ELR (cell line): ENCODE results near the gene RTEL1.
"Not testable (repeated sequence)": the region's sequence is repeated elsewhere in the genome, so short reads cannot be mapped to it uniquely, and the experiment has no call there.

Experiments
- DNase-seq: peaks from one replicate; pipeline ENCODE4 v3.0.0-alpha.2; 2015; ENCODE audit warnings: low read depth

RTEL1 gene

DNA sequence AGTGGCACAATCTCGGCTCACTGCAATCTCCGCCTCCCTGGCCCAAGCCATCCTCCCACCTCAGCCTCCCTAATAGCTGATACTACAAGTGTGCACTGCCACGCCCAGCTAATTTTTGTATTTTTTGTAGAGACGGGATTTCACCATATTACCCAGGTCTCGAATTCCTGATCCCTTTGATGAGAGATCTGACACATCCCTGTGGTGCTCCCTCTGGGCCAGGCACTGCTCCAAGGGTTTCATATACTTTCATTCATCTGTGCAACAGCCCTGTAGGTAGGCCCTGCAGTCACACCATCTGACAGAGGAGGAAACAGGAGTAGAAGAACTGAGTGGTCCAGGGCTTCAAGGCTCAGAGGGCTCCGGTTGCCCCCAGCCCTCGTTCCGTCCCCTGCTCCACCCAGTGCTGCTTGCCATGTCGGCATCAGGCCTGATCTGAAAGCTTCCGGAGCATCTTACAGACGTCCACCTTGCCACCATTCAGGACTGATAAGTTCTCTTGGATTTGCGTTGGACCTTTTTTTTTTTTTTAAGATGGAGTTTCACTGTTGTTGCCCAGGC, 53.1 kb downstream of the RTEL1 start:
- no peak for DNase-seq

DNA sequence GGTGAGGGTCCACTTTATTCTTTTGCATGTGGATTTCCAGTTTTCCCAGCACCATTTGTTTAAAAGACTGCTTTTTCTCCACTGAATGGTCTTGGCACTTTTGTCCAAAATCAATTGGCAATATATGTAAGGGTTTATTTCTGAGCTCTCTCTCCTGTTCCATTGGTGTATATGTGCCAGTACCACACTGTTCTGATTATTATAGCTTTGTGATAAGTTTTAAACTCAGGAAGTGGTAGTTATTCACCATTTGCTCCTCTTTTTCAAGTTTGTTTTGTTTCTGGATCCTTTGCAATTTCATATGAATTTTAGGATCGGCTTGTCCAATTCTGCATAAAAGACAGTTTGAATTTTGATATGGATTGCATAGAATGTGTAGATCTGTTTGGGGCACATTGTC, 54.1 kb downstream of the RTEL1 start:
- DNase-seq: no peak

DNA sequence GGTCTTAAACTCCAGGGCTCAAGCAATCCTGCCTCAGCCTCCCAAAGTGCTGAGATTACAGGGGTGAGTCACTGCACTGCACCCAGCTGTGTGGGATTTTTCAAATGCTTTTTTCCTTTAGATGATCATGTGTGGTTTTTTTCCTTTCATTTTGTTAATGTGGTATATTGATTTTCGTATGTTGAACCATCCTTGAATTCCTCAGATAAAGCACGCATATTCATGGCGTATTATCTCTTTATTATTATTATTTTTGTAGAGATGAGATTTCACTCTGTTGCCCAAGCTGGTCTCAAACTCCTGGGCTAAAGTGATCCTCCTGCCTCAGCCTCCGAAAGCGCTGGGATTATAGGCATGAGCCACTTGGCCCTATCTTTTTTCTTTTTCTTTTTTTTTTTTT, 56.7 kb downstream of the RTEL1 start:
- no peak for DNase-seq

DNA sequence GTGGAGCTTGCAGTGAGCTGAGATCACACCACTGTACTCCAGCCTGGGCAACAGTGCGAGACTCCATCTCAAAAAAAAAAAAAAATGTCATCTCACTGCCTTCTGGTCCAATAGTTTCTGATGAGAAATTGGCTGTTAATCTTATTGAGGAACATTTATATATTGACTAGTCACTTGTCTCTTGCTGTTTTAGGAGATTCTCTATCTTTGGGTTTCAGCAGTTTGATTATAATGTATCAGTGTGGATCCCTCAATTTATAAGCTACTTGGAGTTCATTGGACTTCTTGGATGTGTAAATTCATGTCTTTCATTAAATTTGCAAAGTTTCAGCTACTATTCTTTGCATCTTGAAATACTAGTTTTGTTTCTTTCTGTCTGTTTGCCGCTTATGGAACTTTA, 60.9 kb downstream of the RTEL1 start:
- no peak for DNase-seq

DNA sequence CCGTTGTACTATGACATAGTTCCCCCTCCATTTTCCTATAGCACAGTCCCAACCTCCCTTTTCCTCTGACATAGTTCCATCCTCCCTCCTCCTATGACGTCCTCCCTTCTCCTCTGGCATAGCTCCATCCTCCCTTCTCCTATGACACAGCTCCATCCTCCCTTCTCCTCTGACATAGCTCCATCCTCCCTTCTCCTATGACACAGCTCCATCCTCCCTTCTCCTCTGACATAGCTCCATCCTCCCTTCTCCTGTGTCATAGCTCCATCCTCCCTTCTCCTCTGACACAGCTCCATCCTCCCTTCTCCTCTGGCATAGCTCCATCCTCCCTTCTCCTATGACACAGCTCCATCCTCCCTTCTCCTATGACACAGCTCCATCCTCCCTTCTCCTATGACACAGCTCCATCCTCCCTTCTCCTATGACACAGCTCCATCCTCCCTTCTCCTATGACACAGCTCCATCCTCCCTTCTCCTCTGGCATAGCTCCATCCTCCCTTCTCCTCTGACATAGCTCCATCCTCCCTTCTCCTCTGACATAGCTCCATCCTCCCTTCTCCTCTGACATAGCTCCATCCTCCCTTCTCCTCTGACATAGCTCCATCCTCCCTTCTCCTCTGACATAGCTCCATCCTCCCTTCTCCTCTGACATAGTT, 65.0 kb downstream of the RTEL1 start:
- not testable (repeated sequence) for DNase-seq

DNA sequence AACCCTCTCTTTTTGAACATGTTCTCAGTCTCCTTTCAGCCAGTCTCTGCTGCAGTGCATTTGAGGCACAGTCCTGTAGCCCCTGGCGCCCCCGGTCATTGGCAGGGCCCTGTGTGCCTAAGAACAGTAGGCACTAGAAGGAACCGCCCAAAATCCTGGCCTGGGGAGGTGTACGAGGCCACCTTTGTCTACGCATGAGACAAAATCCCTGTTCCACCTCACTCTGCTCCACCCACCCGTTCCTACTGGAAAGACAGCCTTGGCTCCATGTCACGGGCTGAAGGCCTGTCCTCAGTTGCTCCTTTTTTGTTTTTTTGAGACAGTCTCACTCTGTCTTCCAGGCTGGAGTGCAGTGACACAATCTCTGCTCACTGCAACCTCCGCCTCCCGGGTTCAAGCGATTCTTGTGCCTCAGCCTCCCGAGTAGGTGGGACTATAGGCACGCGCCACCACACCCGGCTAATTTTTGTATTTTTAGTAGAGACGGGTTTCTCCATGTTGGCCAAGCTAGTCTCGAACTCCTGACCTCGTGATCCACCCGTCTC, 72.1 kb downstream of the RTEL1 start:
- not testable (repeated sequence) for DNase-seq

DNA sequence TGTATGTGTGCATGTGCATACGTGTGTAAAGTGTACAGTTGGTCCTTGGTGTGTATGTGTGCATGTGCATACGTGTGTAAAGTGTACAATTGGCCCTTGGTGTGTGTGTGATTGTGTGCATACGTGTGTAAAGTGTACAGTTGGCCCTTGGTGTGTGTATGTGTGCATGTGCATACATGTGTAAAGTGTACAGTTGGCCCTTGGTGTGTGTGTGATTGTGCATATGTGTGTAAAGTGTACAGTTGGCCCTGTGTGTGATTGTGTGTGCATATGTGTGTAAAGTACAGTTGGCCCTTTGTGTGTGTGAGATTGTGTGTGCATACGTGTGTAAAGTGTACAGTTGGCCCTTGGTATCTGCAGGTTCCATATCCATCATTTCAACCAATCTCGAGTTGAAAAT, 73.3 kb downstream of the RTEL1 start:
- no peak for DNase-seq

DNA sequence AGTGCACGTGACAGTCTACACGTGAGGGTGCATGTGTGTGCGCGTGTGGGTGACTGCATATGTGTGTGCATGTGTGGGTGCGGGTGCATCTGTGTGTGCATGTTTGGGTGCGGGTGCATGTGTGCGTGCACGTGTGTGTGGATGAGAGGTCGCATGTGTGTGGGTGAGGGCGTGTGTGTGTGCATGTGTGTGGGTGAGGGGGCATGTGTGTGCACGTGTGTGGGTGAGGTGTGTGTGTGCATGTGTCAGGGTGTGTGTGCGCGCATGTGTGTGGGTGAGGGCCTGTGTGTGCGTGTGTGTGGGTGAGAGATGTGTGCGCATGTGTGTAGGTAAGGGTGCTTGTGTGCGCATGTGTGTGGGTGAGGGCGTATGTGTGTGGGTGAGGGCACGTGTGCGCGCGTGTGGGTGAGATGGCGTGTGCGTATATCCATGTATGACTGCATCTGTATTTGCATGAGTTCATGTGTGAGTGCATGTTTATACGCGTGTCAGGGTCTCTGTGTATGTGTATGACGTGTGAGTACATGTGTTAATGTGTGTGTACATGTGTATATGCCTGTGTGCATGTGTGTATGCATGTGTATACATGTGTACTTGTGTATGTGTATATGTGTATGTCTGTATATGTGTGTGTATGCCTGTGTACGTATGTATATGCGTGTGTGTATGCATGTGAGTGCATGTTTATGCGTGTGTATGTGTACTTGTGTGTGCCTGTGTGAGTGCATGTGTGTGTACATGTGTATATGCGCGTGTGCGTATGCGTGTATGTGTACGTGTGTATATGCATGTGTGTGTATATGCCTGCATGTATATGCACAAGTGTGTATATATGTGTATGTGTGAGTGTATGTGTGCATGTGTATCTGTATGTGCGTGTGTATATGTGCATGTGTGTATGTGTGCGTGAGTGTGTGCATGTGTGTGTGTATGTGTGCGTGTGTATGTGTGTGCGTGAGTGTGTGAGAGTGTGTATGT, 74.3 kb downstream of the RTEL1 start:
- no peak for DNase-seq

DNA sequence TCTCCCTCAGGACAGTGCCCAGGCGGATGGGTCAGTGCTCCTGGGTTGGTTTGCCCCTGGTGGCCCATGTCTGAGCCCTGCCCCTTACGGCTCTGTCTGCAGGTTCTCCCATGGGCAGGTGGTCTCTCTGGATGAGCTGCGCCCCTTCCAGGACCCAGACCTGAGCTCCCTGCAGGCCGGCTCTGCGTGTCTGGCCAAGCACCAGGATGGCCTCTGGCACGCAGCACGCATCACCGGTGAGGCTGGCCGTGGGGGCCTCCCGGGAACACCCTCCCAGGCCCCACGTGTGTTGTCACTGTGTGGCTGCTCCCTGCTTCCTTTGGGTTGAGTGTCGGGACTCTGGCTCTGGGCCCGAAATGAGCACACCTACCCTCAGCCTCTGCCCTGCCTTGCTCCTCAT, 75.0 kb downstream of the RTEL1 start:
- no peak for DNase-seq

DNA sequence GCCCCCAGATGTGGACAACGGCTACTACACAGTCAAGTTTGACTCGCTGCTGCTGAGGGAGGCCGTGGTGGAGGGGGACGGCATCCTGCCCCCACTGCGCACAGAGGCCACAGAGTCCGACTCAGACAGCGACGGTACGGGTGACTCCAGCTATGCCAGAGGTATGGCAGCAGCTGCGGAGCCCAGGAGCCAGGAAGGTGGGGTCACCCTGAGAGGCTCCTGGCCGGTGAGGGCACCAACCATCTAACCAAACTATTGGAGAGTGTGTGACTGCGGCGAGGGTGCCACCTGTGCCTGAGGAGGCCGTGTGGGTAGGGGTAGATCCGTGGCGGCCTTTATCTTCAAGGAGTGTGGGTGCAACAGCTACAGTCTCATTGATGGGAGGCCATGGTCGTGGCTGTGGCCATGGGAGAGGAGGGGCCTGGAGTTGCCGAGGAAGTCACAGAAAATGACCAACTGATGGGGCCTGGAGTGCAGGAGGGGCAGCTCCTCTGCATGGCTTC, 75.5 kb downstream of the RTEL1 start:
- no peak for DNase-seq

DNA sequence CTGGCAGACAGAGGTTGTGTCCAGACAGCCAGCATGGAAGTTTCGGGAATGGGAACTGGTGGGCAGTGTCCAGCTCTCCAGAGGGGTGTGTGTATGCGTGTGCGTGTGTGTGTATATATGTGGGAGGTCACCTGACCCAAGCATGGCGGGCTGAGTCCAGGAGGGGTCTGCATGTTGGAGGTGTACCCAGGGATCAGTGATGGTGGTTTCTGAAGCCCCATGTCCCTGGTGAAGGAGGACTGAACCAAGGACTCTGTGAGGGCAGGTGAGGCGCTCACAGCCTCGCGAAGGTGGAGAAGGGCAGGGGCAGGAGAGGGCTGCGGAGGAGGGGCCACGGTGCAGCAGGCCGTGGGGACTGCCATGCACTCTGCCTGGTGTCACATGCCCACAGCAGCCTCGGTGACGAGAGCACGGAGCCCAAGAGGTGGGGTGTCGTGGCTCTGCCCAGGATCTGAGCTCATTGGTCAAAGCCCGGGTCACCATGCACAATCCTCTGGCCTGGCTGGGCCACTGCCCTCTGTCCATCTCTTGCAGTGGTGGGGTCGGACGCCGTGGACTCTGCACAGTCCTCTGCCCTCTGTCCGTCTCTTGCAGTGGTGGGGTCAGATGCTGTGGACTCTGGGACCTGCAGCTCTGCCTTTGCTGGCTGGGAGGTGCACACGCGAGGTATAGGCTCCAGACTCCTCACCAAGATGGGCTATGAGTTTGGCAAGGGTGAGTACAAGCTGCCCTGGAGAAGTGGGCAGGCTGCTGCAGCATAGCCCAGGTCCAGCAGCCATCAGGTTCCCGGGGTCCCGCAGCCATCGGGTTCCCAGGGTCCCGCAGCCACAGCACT, 76.2 kb downstream of the RTEL1 start:
- no peak for DNase-seq

DNA sequence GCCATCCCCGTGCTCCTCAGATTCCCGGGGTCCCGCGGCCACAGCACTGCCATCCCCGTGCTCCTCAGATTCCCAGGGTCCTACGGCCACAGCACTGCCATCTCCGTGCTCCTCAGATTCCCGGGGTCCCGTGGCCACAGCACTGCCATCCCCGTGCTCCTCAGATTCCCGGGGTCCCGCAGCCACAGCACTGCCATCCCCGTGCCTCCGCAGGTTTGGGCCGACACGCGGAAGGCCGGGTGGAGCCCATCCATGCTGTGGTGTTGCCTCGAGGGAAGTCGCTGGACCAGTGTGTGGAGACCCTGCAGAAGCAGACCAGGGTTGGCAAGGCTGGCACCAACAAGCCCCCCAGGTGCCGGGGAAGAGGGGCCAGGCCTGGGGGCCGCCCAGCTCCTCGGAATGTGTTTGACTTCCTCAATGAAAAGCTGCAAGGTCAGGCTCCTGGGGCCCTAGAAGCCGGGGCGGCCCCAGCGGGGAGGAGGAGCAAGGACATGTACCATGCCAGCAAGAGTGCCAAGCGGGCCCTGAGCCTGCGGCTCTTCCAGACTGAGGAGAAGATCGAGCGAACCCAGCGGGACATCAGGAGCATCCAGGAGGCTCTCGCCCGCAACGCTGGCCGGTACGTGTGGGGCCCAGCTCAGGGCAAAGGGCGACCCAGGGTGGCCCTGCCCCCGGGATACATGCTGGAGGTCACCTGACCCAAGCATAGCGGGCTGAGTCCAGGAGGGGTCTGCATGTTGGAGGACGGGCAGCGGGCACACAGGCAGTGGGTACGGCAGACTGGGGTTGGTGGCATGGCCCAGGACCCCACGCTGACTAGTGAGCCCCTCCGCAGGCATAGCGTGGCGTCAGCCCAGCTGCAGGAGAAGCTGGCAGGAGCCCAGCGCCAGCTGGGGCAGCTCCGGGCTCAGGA, 77.1 kb downstream of the RTEL1 start:
- no peak for DNase-seq

DNA sequence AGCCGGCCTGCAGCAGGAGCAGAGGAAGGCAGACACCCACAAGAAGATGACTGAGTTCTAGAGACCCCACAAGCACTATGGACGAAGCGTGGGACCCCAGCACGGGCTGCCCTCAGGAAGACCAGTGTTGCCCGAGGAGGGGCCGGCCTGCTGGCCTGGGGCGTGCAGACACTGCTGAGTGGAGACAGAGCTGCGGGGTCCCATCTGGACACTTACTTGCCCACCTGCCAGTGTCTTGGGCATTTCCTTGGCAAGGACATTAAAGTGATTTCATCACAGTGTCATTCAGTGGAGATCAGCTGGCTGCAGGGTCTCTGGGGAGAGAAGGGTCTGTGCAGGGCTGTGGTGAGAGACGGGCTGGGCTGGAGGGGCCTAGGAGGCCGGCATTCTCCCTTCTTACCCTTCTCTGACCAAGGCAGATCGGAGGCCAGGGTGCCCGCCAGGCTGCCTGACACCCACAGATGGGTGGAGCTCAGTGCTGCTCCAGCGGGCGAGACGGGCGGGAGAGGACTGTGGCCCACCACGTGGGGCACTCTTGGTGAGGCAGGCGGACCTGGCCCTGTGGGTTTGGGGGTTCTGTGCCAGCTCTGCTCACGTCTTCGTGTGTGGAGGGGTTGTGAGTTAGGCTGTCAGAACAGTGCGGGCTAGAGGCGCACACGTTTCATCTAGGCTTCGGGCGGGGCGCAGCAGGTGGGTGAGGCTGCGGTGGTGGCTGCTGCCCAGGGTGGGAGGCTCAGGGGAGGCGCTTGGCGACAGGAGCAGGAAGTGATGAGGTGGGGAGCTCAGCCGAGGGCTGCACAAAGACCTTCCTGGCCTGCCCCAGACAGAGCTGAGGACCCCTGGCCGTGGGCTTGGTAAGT, 78.0 kb downstream of the RTEL1 start, which contains the start of gene LIME1:
LIME1 (plus strand) TSS at position 806 of the 860 bp plus-strand sequence. CDS start 886 bp downstream, outside the sequence.
- no peak for DNase-seq

DNA sequence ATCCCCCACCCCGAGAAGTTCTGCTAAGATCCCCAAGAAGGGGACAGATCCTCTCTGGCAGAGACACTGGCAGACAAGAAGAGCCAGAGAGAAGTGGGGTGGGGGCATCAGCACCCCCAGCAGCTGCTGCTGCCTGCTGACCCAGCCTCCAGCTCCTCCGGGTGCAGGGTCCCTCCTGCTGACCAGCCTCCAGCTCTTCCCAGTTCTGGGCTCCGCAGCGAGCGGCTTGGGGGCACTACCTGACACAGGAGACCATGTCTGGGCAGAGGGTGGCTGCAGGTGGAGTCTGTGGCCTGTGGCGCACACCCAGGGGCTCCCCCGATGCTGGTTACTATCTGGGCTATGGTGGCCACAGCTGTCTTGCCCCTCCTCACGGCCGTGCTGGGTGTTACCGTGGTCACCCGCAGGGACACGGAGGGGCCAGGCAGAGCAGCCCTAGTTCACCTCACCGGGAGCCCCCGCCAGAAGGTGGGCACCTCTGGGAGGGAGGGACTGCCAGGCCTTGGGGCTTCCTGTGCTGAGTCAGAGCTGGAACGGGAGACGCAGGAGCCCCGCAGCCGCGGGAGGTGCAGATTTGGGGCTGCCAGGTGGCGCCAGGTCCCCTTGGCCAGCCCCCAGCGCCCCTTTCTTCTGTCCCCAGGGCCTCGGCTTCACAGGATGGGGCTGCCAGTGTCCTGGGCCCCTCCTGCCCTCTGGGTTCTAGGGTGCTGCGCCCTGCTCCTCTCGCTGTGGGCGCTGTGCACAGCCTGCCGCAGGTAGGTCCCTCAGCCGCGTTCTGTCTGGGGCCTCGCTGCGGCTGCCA, 79.0 kb downstream of the RTEL1 start:
- DNase-seq: no peak

DNA sequence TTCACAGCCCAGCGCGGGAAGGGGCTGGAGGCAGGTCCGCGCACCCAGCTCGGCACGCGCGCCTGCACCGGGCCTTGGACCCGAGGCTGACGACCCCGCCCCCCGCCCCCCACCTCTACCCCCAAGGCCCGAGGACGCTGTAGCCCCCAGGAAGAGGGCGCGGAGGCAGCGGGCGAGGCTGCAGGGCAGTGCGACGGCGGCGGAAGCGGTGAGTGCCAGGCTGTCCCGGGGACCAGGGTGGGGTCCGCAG, 79.5 kb downstream of the RTEL1 start:
- no peak for DNase-seq

DNA sequence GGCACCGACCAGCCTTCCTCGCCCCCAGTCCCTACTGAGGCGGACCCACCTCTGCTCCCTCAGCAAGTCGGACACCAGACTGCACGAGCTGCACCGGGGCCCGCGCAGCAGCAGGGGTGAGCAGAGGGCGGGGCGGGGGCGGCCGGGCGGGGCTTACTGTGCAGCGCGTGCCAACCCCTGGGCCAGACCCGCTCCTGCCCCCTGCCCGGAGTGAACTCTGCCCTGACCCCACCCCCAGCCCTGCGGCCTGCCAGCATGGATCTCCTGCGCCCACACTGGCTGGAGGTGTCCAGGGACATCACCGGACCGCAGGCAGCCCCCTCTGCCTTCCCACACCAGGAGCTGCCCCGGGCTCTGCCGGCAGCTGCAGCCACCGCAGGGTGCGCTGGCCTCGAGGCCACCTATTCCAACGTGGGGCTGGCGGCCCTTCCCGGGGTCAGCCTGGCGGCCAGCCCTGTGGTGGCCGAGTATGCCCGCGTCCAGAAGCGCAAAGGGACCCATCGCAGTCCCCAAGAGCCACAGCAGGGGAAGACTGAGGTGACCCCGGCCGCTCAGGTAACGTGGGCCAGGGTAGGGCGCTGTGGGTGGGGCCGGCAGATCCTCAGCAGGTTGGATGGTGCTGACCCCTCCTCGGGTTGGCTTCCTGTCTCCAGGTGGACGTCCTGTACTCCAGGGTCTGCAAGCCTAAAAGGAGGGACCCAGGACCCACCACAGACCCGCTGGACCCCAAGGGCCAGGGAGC, 80.0 kb downstream of the RTEL1 start:
- no peak for DNase-seq

DNA sequence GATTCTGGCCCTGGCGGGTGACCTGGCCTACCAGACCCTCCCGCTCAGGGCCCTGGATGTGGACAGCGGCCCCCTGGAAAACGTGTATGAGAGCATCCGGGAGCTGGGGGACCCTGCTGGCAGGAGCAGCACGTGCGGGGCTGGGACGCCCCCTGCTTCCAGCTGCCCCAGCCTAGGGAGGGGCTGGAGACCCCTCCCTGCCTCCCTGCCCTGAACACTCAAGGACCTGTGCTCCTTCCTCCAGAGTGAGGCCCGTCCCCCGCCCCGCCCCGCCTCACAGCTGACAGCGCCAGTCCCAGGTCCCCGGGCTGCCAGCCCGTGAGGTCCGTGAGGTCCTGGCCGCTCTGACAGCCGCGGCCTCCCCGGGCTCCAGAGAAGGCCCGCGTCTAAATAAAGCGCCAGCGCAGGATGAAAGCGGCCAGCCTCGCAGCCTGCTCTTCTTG, 80.6 kb downstream of the RTEL1 start:
- no peak for DNase-seq
